Endothelial cell (in vitro differentiated cells): ENCODE data around the gene LRRC74A. TPM values are rescaled to one million over a fixed set of nuclear protein-coding genes. Genes with fewer than 3 reads are reported as not detected.

Source experiments
- DNase-seq: peaks from one replicate; pipeline ENCODE4 v3.0.0; 2021; ENCODE audit warnings: low spot score
- H3K27ac Mint-ChIP-seq: one replicate; pipeline ENCODE4 v1.8.0; 2021; ENCODE audit warnings: mixed read lengths, inconsistent platforms; ENCODE audit not compliant: unreplicated experiment
- H3K27me3 Mint-ChIP-seq: one replicate; pipeline ENCODE4 v1.8.0; 2021; ENCODE audit warnings: mild to moderate bottlenecking, moderate library complexity, mixed read lengths, inconsistent platforms; ENCODE audit not compliant: unreplicated experiment
- H3K36me3 Mint-ChIP-seq: one replicate; pipeline ENCODE4 v1.8.0; 2021; ENCODE audit warnings: mild to moderate bottlenecking, low read depth, mixed read lengths, inconsistent platforms; ENCODE audit not compliant: unreplicated experiment
- H3K4me1 Mint-ChIP-seq: one replicate; pipeline ENCODE4 v1.8.0; 2021; ENCODE audit warnings: mild to moderate bottlenecking, mixed read lengths, inconsistent platforms; ENCODE audit not compliant: unreplicated experiment
- H3K4me3 Mint-ChIP-seq: one replicate; pipeline ENCODE4 v1.8.0; 2021; ENCODE audit warnings: mild to moderate bottlenecking, mixed read lengths, inconsistent platforms; ENCODE audit not compliant: unreplicated experiment
- H3K9me3 Mint-ChIP-seq: one replicate; pipeline ENCODE4 v1.8.0; 2021; ENCODE audit warnings: mixed read lengths, inconsistent platforms; ENCODE audit not compliant: unreplicated experiment
- total RNA-seq: library from RNA; stranded (reverse); fragmentation: NEBNext Ultra II Directional; extraction: Animal tissue kit (Norgen Biotek cat#: 25700); gene quantifications from one replicate; pipeline ENCODE4 v1.2.1, GENCODE V29; 2021; ENCODE audit not compliant: unreplicated experiment
- TF ChIP-seq, protein P1 (sequence below): fragments of 200-600 bp; sonication (generic); IDR thresholded peaks from one replicate; pipeline ENCODE4 v1.5.0; 2021; ENCODE audit warnings: antibody characterized with exemption; ENCODE audit not compliant: unreplicated experiment

Gene LRRC74A
- total RNA-seq, 1 donor from 2014 or later, result not detected

DNA sequence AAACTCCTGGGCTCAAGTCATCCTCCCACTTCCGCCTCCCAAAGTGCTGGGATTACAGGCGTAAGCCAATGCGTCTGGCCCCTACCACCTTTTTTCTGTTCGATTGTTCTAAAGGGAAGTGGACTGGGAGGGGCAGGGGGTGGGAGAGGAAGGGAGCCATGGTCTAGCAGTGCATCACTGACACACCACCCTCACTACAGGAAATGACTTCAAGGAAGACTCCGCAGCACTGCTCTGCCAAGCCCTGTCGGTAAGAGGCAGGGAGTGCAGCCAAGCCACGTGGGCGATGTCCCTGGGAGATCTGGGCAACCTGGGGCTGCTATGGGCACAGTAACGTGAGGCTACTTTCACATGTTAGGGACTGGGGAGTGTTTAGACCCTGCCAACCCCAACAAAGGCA is 18.0 kb downstream of the LRRC74A start:
- TF ChIP-seq, protein P1, sequence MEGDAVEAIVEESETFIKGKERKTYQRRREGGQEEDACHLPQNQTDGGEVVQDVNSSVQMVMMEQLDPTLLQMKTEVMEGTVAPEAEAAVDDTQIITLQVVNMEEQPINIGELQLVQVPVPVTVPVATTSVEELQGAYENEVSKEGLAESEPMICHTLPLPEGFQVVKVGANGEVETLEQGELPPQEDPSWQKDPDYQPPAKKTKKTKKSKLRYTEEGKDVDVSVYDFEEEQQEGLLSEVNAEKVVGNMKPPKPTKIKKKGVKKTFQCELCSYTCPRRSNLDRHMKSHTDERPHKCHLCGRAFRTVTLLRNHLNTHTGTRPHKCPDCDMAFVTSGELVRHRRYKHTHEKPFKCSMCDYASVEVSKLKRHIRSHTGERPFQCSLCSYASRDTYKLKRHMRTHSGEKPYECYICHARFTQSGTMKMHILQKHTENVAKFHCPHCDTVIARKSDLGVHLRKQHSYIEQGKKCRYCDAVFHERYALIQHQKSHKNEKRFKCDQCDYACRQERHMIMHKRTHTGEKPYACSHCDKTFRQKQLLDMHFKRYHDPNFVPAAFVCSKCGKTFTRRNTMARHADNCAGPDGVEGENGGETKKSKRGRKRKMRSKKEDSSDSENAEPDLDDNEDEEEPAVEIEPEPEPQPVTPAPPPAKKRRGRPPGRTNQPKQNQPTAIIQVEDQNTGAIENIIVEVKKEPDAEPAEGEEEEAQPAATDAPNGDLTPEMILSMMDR, result no peak
- peaks cover 9% of the 10 kb centered on the region for H3K4me1 Mint-ChIP-seq
- H3K4me3 Mint-ChIP-seq, result no peak overlapping the region
- H3K27me3 Mint-ChIP-seq, result no peaks in the 10 kb centered on the region
- peaks cover 5% of the 10 kb centered on the region for H3K36me3 Mint-ChIP-seq
- no peaks in the 10 kb centered on the region for H3K9me3 Mint-ChIP-seq
- DNase-seq, result peak; percentile 61
- peak overlapping the region; percentile 14 for H3K27ac Mint-ChIP-seq

- Mint-ChIP-seq H3K4me1 (peaks cover 9% of the 10 kb centered on the region), H3K4me3 (no peak overlapping the region), H3K9me3 (no peaks in the 10 kb centered on the region), H3K36me3 (peaks cover 5% of the 10 kb centered on the region), H3K27ac (no peak overlapping the region), H3K27me3 (peaks cover 3% of the 10 kb centered on the region)
- DNase-seq, result no peak
- TF ChIP-seq, protein P1, result no peak
Observed at GRCh38 chr14:76846331-76847047, 20.3 kb downstream of the LRRC74A start.

DNA sequence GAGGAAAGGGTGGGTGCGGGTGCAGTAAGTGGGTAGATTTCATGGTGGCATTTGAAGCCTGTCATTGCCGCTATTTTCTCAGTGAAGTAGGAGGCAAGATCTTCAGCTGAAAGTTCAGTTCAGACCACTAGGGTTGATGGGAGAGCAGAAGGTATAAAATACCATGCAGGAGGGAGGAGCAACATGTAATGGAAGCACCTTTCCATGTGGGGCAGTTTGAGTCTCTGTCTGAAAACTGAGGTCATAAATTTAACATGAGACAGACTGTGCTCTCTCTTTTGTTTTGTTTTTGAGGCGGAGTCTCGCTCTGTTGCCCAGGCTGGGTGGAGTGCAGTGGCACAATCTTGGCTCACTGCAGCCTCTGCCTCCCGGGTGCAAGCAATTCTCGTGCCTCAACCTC is 22.7 kb downstream of the LRRC74A start:
- DNase-seq, result no peak
- TF ChIP-seq, protein P1, result no peak
- peaks cover 4% of the 10 kb centered on the region for H3K27me3 Mint-ChIP-seq
- peaks cover 5% of the 10 kb centered on the region for H3K36me3 Mint-ChIP-seq
- H3K27ac Mint-ChIP-seq, result no peak overlapping the region
- H3K4me1 Mint-ChIP-seq, result peaks cover 12% of the 10 kb centered on the region
- H3K4me3 Mint-ChIP-seq, result no peak overlapping the region
- H3K9me3 Mint-ChIP-seq, result no peaks in the 10 kb centered on the region

DNA sequence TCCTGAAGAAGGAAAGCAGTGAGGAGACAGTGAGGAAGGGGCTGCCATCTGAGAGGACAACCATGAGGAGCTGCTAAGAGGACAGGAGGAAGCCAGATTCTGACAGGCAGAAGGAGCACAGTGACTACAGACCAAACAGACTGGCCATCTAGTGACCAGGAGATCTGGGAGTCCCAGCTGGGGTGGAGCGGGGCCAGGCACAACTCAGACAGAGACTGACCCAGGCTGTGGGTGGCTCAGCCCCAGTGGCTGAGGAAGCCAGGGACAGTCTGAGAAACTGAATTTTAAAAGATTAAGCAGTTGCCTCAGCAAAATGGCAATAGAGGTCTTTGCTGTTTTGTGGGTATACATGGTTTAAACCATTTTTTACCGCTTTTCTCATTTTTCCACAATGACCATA is 28.9 kb downstream of the LRRC74A start:
- Mint-ChIP-seq H3K27ac (no peak overlapping the region), H3K9me3 (no peaks in the 10 kb centered on the region), H3K36me3 (no peaks in the 10 kb centered on the region), H3K4me1 (peaks cover 16% of the 10 kb centered on the region), H3K27me3 (peaks cover 8% of the 10 kb centered on the region), H3K4me3 (no peak overlapping the region)
- DNase-seq, result no peak
- TF ChIP-seq, protein P1, result no peak

DNA sequence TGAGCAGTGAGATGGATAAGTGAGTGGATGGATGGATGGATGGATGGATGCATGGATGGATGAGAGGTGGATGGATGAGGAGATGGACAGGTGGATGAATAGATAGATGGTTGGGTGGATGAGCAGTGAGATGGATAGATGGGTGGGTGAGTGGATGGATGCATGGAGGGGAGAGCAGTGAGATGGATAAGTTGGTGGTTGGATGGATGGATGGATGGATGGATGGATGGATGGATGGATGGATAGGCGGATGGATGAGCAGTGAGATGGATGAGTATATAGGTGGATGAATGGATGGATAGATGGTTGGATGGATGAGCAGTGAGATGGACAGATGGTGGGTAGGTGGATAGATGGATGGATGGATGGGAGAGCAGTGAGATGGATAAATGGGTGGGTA is 30.6 kb downstream of the LRRC74A start:
- Mint-ChIP-seq H3K36me3 (no peaks in the 10 kb centered on the region), H3K4me3 (no peak overlapping the region), H3K27ac (no peak overlapping the region), H3K9me3 (no peaks in the 10 kb centered on the region), H3K27me3 (peaks cover 9% of the 10 kb centered on the region), H3K4me1 (peaks cover 32% of the 10 kb centered on the region)
- DNase-seq, result no peak
- TF ChIP-seq, protein P1, result no peak
